ENCODE results near the gene ARCN1. TPM values are rescaled to one million over a fixed set of nuclear protein-coding genes. Genes with fewer than 3 reads are reported as not detected.

Gene ARCN1
- total RNA-seq, 4 donors from 2014 or later: 89.7 to 135 (median 117) TPM

GRCh38 chr11:118636569-118637290, 64.5 kb downstream of the ARCN1 start:
- ATAC-seq (ENCODE audit: low FRiP score) (no peak), DNase-seq (ENCODE audit: low spot score) (no peak)
- no peak for TF ChIP-seq CTCF (IDR thresholded peaks at IDR 0.05)

- no peak for TF ChIP-seq CTCF (IDR thresholded peaks at IDR 0.05)
- ATAC-seq (ENCODE audit: low FRiP score) (no peak), DNase-seq (ENCODE audit: low spot score) (no peak)
Observed at GRCh38 chr11:118638726-118639125, 66.5 kb downstream of the ARCN1 start.

- no peak for TF ChIP-seq CTCF (IDR thresholded peaks at IDR 0.05)
- DNase-seq (ENCODE audit: low spot score) (no peak), ATAC-seq (ENCODE audit: low FRiP score) (no peak)
Observed at GRCh38 chr11:118639899-118640298, 67.7 kb downstream of the ARCN1 start.

GRCh38 chr11:118640332-118641154, 68.3 kb downstream of the ARCN1 start:
- no peak for TF ChIP-seq CTCF (IDR thresholded peaks at IDR 0.05)
- DNase-seq (ENCODE audit: low spot score): no peak
- ATAC-seq (ENCODE audit: low FRiP score): no peak

GRCh38 chr11:118641397-118642019, 69.3 kb downstream of the ARCN1 start:
- TF ChIP-seq CTCF (IDR thresholded peaks at IDR 0.05): no peak
- DNase-seq (ENCODE audit: low spot score) (no peak), ATAC-seq (ENCODE audit: low FRiP score) (no peak)

- ATAC-seq (ENCODE audit: low FRiP score): no peak
Observed at GRCh38 chr11:118643142-118643994, 71.2 kb downstream of the ARCN1 start.

More at GRCh38 chr11:118643142-118643994, 71.2 kb downstream of the ARCN1 start:
- no peak for TF ChIP-seq CTCF (IDR thresholded peaks at IDR 0.05)
- DNase-seq (ENCODE audit: low spot score): no peak

All from omental fat pad (tissue), 4 donors.